Measurements from ENCODE around the gene TOX2.
A peak's percentile ranks its signal among the peaks of the same experiment; 100 is the strongest.

The TOX2 gene

DNA sequence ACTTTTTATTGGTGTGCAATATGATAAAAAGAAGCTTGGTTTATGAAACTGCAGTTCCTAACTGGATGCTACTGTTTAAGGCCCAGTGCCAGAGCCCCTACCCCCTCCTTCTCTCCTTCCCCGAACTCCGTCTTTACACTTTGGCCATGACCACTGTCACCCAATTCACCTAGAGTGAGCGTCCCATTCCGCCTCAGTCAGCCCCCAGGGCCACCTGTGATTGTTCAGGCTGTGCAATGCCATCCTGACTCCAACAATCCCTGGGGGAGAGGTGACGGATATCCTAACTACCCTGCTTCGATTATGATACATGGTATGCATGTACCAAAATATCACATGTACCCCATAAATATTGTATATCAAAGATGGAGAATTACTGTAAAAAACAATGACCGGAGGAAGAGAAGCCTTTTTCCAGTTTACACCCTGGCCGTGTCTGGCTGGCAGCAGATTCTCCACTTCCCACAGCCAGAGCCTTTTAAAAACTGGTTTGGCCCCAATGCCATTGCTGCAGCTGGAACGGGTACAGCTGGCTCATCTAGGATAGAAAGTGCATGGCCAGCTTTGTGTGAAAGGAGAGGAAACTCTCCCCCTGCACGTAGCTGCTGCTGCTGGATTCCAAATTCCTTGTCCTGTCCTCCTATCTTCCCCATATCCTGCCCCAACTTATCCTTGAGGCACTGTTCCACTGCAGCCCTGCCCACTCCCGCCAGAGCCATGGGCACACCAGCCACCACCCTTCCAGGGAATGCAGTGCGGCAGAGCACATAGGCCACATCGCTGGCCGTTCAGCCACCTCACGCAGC, 172.6 kb downstream of the TOX2 start:
- DNase-seq (ENCODE audit: extremely low spot score), result no peak
- POLR2A ChIA-PET, result no interaction called here
- CTCF ChIA-PET, result no interaction called here
- TF ChIP-seq CTBP1 (IDR thresholded peaks at IDR 0.05; ENCODE audit: borderline replicate concordance) (no peak), SUZ12 (IDR thresholded peaks at IDR 0.05) (no peak)

- TF ChIP-seq LEF1 (IDR thresholded peaks at IDR 0.05; ENCODE audit: borderline replicate concordance), result no peak
- TF ChIP-seq FOXK2 (IDR thresholded peaks at IDR 0.05), result no peak
- no peak for TF ChIP-seq NFRKB (IDR thresholded peaks at IDR 0.05)
- no peak for TF ChIP-seq ARNT (IDR thresholded peaks at IDR 0.05)
- no peak for TF ChIP-seq L3MBTL2 (conservative IDR thresholded peaks at IDR 0.05)
- TF ChIP-seq HDGF (IDR thresholded peaks at IDR 0.05; ENCODE audit: borderline replicate concordance), result no peak
- no peak for TF ChIP-seq BHLHE40 (IDR thresholded peaks at IDR 0.05; ENCODE audit: borderline replicate concordance)
- TF ChIP-seq ZNF384 (IDR thresholded peaks at IDR 0.05), result no peak
- TF ChIP-seq ELF4 (IDR thresholded peaks at IDR 0.05), result no peak
- no peak for TF ChIP-seq FOXA1 (IDR thresholded peaks at IDR 0.05)
- no peak for TF ChIP-seq TARDBP (IDR thresholded peaks at IDR 0.05)
- no peak for TF ChIP-seq CTBP1 (IDR thresholded peaks at IDR 0.05; ENCODE audit: borderline replicate concordance)
- TF ChIP-seq SUZ12 (IDR thresholded peaks at IDR 0.05), result no peak
- no peak for DNase-seq (ENCODE audit: extremely low spot score)
- ChIA-PET CTCF (no interaction called here), POLR2A (no interaction called here)
Measured at GRCh38 chr20:44087857-44088120, 173.1 kb downstream of the TOX2 start.

GRCh38 chr20:44089987-44090674, 175.5 kb downstream of the TOX2 start:
- no peak for TF ChIP-seq LEF1 (IDR thresholded peaks at IDR 0.05; ENCODE audit: borderline replicate concordance)
- no peak for TF ChIP-seq L3MBTL2 (conservative IDR thresholded peaks at IDR 0.05)
- no peak for TF ChIP-seq NFRKB (IDR thresholded peaks at IDR 0.05)
- TF ChIP-seq FOXK2 (IDR thresholded peaks at IDR 0.05), result no peak
- TF ChIP-seq ARNT (IDR thresholded peaks at IDR 0.05), result no peak
- no peak for TF ChIP-seq FOXM1 (IDR thresholded peaks at IDR 0.05; ENCODE audit: borderline replicate concordance)
- CTCF ChIA-PET, result interaction anchor here (1.3 kb wide), 1 partner anchor 10 kb away, joined by 5 read pairs; no protein-coding TSS in a partner anchor
- DNase-seq (ENCODE audit: extremely low spot score), result peak; percentile 62
- POLR2A ChIA-PET, result no interaction called here

DNA sequence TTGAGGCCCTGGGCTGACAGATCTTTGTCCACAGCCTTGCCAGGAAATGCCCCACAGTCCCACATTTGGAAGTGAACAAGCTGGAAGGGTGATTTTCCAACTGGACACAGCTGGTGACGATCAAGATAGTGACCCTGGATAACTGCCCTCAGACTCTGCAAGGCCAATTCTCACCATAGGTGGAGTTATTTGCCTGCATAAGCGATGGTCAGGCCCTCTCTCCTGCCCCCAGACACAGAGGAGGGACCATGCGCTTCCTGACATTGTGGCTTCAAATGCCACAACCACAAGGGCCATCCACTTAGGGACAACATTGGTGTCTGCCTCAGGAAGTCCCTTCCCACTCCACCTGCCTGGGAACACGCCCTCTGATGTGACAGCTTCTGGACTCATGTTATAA, 176.4 kb downstream of the TOX2 start:
- CTCF ChIA-PET, result interaction anchor here (1.3 kb wide), 1 partner anchor 11 kb away, joined by 5 read pairs; no protein-coding TSS in a partner anchor
- POLR2A ChIA-PET, result no interaction called here
- no peak for DNase-seq (ENCODE audit: extremely low spot score)
- TF ChIP-seq ARNT (IDR thresholded peaks at IDR 0.05) (no peak), PKNOX1 (IDR thresholded peaks at IDR 0.05) (no peak), CTBP1 (IDR thresholded peaks at IDR 0.05; ENCODE audit: borderline replicate concordance) (no peak), TARDBP (IDR thresholded peaks at IDR 0.05) (no peak), SP1 (IDR thresholded peaks at IDR 0.05) (no peak), HDGF (IDR thresholded peaks at IDR 0.05; ENCODE audit: borderline replicate concordance) (no peak)

DNA sequence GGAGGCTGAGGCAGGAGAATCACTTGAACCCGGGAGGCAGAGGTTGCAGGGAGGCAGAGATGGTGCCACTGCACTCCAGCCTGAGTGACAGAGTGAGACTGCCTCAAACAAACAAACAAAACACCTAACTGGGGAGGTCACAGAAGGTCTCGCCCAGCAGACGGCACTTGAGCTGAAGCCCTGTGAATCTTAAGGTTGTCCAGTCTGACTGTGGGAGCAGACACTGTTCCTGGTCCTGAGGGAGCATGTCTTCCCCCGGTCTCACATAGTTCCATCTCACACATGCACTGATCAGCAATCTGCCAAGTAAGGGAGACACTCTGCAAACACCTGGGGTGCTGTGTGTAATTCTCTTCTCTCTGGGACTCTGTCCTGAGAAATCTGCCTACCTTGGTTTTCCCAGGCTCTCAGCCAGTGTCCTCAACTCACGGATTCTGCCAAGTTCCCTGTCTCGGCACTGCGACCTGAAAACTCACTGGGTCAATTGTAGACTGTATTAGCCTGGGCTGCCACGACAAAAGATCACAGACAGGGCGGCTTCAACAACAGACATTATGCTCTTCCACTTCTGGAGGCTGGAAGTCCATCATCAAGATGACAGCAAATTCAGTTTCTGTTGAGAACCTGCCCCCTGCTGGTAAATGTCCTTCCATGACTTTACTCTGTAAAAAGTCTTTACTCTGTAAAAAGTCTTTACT, 178.0 kb downstream of the TOX2 start:
- ChIA-PET POLR2A (no interaction called here), CTCF (interaction anchor here (0.7 to 1.2 kb wide), 2 partner anchors 13 to 343 kb away, joined by 3 to 4 read pairs; no protein-coding TSS in a partner anchor)
- TF ChIP-seq NFRKB (IDR thresholded peaks at IDR 0.05) (no peak), PKNOX1 (IDR thresholded peaks at IDR 0.05) (peak; percentile 18; the same call in 1 of the 2 replicates)
- no peak for DNase-seq (ENCODE audit: extremely low spot score)

DNA sequence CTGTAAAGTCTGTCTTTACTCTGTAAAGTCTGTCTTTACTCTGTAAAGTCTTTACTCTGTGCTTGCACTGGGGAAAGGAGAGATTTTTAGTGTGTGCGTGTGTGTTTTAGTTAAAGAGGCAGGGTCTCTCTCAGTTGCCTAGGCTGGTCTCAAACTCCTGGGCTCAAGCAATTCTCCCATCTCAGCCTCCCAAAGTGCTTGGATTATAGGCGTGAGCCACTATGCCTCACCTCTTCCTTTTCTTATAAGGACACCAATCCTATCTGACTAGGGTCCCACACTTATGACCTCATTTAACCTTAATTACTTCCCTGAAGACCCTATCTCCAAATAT, 178.6 kb downstream of the TOX2 start:
- ChIA-PET POLR2A (no interaction called here), CTCF (no interaction called here)
- DNase-seq (ENCODE audit: extremely low spot score), result no peak
- TF ChIP-seq FOXM1 (IDR thresholded peaks at IDR 0.05; ENCODE audit: borderline replicate concordance), result no peak
- TF ChIP-seq CTBP1 (IDR thresholded peaks at IDR 0.05; ENCODE audit: borderline replicate concordance), result no peak

DNA sequence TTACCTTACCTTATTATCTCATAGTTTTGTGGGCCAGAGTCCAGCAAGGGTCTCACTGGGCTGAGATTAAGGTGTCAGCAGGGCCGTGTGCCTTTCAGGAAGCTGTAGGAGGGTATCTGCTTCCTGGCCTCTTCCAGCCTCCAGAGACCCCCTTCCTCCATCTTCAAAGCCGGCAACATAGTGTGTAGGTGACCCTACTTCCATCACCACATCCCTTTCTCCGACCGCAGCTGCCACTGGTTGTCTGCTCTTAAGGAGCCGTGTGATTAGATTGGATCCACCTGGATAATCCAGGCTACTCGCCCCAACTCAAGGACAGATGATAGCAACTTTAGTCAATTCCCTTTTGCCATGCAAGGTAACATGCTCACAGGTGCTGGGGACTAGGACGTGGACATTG, 181.2 kb downstream of the TOX2 start:
- CTCF ChIA-PET, result no interaction called here
- POLR2A ChIA-PET, result no interaction called here
- DNase-seq (ENCODE audit: extremely low spot score), result no peak
- TF ChIP-seq FOXA1 (IDR thresholded peaks at IDR 0.05), result no peak
- TF ChIP-seq FOXM1 (IDR thresholded peaks at IDR 0.05; ENCODE audit: borderline replicate concordance), result no peak
- no peak for TF ChIP-seq HDGF (IDR thresholded peaks at IDR 0.05; ENCODE audit: borderline replicate concordance)
- TF ChIP-seq PKNOX1 (IDR thresholded peaks at IDR 0.05), result no peak
- no peak for TF ChIP-seq NFRKB (IDR thresholded peaks at IDR 0.05)
- no peak for TF ChIP-seq BHLHE40 (IDR thresholded peaks at IDR 0.05; ENCODE audit: borderline replicate concordance)
